Measurements from ENCODE around the gene TRIOBP. TPM values are rescaled to one million over a fixed set of nuclear protein-coding genes. Genes with fewer than 3 reads are reported as not detected.

Gene TRIOBP
- total RNA-seq, 1 experiment from 2014 or later, result 170 TPM

DNA sequence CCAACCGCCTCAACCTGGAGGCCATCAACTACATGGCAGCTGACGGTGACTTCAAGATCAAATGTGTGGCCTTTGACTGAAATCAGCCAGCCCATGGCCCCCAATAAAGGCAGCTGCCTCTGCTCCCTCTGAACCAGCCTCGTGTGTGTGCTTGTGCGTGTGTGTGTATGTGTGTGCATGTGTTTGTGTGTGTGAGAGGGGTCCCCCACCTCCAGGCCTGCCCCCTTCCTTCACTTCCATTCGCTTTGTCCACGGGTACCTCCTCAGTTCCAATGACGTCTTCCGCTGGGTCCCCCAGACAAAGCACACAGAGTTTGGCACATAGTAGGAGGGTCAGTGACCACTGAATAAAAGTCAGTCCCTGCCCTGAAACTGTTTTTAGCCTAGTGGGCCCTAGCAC, 17.2 kb upstream of the TRIOBP start:
- intact Hi-C loops (cut with micrococcal nuclease; ENCODE audit: unreplicated experiment), result loop anchor here (2.0 to 10.0 kb wide), 3 partner anchors 17 to 135 kb away; partner anchors contain the start of genes PDXP and TRIOBP
- Histone ChIP-seq H4K20me1 (ENCODE audit: insufficient read depth) (no peaks in the 10 kb centered on the region), H3F3A (ENCODE audit: insufficient read depth, low read depth) (peaks cover 46% of the 10 kb centered on the region), H3K79me2 (ENCODE audit: low read depth) (no peaks in the 10 kb centered on the region), H3K9me2 (ENCODE audit: insufficient read depth) (no peaks in the 10 kb centered on the region), H3K4me1 (replicated peaks; ENCODE audit: insufficient read depth) (peaks cover 45% of the 10 kb centered on the region), H2AFZ (no peak overlapping the region), H3K27me3 (ENCODE audit: insufficient read depth, low read depth) (no peaks in the 10 kb centered on the region), H3K4me2 (no peak overlapping the region), H3K36me3 (ENCODE audit: low read depth) (no peaks in the 10 kb centered on the region), H3K4me3 (no peak overlapping the region), H3K9me3 (ENCODE audit: insufficient read depth, low read depth) (no peaks in the 10 kb centered on the region), H3K27ac (no peak overlapping the region)
- POLR2A ChIA-PET (ENCODE audit: unreplicated experiment), result no interaction called here
- DNase-seq, result no peak
- TF ChIP-seq, protein P1, sequence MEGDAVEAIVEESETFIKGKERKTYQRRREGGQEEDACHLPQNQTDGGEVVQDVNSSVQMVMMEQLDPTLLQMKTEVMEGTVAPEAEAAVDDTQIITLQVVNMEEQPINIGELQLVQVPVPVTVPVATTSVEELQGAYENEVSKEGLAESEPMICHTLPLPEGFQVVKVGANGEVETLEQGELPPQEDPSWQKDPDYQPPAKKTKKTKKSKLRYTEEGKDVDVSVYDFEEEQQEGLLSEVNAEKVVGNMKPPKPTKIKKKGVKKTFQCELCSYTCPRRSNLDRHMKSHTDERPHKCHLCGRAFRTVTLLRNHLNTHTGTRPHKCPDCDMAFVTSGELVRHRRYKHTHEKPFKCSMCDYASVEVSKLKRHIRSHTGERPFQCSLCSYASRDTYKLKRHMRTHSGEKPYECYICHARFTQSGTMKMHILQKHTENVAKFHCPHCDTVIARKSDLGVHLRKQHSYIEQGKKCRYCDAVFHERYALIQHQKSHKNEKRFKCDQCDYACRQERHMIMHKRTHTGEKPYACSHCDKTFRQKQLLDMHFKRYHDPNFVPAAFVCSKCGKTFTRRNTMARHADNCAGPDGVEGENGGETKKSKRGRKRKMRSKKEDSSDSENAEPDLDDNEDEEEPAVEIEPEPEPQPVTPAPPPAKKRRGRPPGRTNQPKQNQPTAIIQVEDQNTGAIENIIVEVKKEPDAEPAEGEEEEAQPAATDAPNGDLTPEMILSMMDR (conservative IDR thresholded peaks at IDR 0.05), result no peak
- no peak for TF ChIP-seq EZH2 (IDR thresholded peaks at IDR 0.05; ENCODE audit: low read depth)
- CTCF ChIA-PET, result no interaction called here
- no TSS peak for BruUV-seq (replicated peaks)

DNA sequence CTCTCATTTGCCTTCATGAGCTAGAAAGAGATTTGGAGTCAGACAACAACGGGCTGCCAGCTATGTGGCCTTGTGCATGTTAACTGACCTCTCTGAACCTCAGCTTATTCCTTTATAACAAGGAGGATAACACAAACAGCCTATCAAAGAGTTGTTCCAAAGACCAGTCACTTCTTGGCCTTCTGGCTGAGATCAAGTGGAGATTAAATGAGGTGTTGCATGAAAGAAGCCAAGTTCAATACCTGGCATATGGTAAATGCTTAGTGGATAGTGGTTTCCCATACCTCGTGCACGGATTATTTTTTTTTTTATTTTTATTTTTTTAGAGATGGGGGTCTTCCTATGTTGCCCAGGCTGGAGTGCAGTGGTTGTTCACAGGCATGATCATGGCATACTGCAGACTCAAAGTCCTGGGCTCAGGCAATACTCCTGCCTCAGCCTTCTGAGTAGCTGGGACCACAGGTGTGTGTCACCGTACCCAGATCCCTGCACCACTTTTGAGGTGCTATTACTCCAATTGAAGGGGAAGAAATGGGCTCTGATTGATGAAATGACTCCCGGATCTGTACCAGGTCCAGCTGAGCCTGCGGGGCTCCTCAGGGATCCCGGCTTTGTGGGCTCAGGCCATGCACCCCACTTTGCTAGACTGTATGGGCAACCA, 16.5 kb upstream of the TRIOBP start:
- Histone ChIP-seq H3K9me3 (ENCODE audit: insufficient read depth, low read depth) (no peaks in the 10 kb centered on the region), H2AFZ (no peak overlapping the region), H3K27ac (no peak overlapping the region), H3K36me3 (ENCODE audit: low read depth) (no peaks in the 10 kb centered on the region), H3K4me1 (replicated peaks; ENCODE audit: insufficient read depth) (peaks cover 45% of the 10 kb centered on the region), H3K4me3 (no peak overlapping the region), H3K9me2 (ENCODE audit: insufficient read depth) (no peaks in the 10 kb centered on the region), H3K79me2 (ENCODE audit: low read depth) (no peaks in the 10 kb centered on the region), H3K4me2 (no peak overlapping the region), H3F3A (ENCODE audit: insufficient read depth, low read depth) (peaks cover 46% of the 10 kb centered on the region), H3K27me3 (ENCODE audit: insufficient read depth, low read depth) (no peaks in the 10 kb centered on the region), H4K20me1 (ENCODE audit: insufficient read depth) (no peaks in the 10 kb centered on the region)
- intact Hi-C loops (cut with micrococcal nuclease; ENCODE audit: unreplicated experiment), result loop anchor here (2.0 kb wide), 2 partner anchors 16 to 22 kb away; partner anchors contain the start of genes PDXP and TRIOBP
- no peak for DNase-seq
- TF ChIP-seq EZH2 (IDR thresholded peaks at IDR 0.05; ENCODE audit: low read depth), result no peak
- ChIA-PET POLR2A (ENCODE audit: unreplicated experiment) (interaction anchor here (0.6 kb wide), 1 partner anchor 81 kb away, joined by 3 read pairs; no protein-coding TSS in a partner anchor), CTCF (interaction anchor here (0.6 to 1.6 kb wide), 2 partner anchors 22 to 37 kb away, joined by 3 to 32 read pairs; partner anchors contain the start of gene PDXP)
- BruUV-seq (replicated peaks), result no TSS peak

DNA sequence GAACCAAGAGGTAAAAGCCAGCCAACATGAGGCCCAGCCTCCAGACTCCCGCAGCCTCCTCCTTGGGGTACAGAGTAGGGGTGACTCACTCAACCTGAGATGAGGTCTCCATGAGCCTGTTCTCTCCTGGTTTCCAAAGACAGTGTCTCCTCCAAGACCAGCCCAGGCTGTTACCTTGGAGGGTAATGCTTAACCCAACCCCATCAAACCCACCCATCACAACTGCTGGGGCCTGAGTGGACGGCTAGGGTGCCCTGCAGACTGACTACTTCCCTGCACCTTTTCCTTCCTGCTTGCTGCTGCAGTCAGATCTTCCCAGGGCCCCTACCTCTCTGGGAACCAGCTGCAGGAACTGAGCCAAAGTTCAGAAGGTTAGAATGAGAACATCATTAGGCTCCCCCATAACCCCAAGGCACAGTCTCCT, 15.8 kb upstream of the TRIOBP start:
- Histone ChIP-seq H3K9me2 (ENCODE audit: insufficient read depth) (no peaks in the 10 kb centered on the region), H3K27ac (no peak overlapping the region), H2AFZ (no peak overlapping the region), H3K4me2 (0 out of 2 replicates have a peak overlapping the region, but pooled peaks have one; percentile 2), H3F3A (ENCODE audit: insufficient read depth, low read depth) (peaks cover 44% of the 10 kb centered on the region), H3K27me3 (ENCODE audit: insufficient read depth, low read depth) (no peaks in the 10 kb centered on the region), H3K36me3 (ENCODE audit: low read depth) (no peaks in the 10 kb centered on the region), H3K79me2 (ENCODE audit: low read depth) (no peaks in the 10 kb centered on the region), H3K4me1 (replicated peaks; ENCODE audit: insufficient read depth) (peaks cover 45% of the 10 kb centered on the region), H3K9me3 (ENCODE audit: insufficient read depth, low read depth) (no peaks in the 10 kb centered on the region), H4K20me1 (ENCODE audit: insufficient read depth) (no peaks in the 10 kb centered on the region), H3K4me3 (no peak overlapping the region)
- TF ChIP-seq EZH2 (IDR thresholded peaks at IDR 0.05; ENCODE audit: low read depth), result no peak
- TF ChIP-seq, protein P1 (conservative IDR thresholded peaks at IDR 0.05), result no peak
- intact Hi-C loops (cut with micrococcal nuclease; ENCODE audit: unreplicated experiment), result loop anchor here (1.0 to 2.0 kb wide), 3 partner anchors 16 to 38 kb away; partner anchors contain the start of genes PDXP and TRIOBP
- no TSS peak for BruUV-seq (replicated peaks)
- CTCF ChIA-PET, result interaction anchor here (0.6 to 1.6 kb wide), 5 partner anchors 37 to 126 kb away, joined by 3 to 32 read pairs (median 5); partner anchors contain the start of gene GCAT
- no peak for DNase-seq
- POLR2A ChIA-PET (ENCODE audit: unreplicated experiment), result interaction anchor here (0.5 to 0.7 kb wide), 3 partner anchors 19 to 39 kb away, joined by 3 to 4 read pairs (median 3); no protein-coding TSS in a partner anchor

All from PC-9 (cell line).